GM12872 (cell line): ENCODE results near the gene GRIN3A.

Source experiments
- TF ChIP-seq, protein P1 (sequence below): IDR thresholded peaks from 3 replicates; pipeline ENCODE4 v1.5.1; 2011; ENCODE audit warnings: low read depth, mild to moderate bottlenecking, low read length, moderate library complexity; ENCODE audit not compliant: insufficient read depth

GRIN3A gene

DNA sequence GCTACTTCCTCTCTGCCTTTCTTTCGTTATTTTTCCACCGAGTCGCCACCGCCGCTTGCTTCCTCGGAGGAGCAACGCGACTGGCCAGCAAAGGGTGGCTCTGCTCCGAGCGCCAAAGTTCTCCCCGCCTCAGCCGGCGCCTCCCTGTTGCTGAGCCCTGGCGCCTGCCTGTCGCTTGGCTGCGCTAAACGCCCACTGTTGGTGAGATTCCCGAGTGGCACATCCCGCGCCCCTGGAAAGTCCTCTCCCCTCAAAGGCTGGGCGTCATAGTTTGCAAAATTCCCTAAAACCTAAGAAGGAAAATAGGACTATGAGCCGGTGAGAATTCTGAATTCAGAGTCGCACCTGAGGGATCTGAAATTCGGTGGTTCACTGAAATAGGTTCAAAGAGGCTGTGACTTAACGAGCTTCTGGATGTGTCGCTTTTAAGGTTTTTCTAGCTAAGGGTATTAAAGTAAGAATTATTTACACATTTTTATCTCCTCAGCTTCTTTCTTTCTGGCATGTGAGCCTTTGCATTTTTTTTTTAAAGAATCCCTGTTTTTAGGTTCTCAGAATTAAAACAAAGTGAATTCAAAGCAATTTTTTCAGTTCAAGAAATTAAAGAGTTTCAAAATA is at the start of gene GRIN3A:
TSS of gene GRIN3A (minus strand) at position 82 of the 618 bp plus-strand sequence. CDS start 668 bp downstream, outside the sequence.
- TF ChIP-seq, protein P1, sequence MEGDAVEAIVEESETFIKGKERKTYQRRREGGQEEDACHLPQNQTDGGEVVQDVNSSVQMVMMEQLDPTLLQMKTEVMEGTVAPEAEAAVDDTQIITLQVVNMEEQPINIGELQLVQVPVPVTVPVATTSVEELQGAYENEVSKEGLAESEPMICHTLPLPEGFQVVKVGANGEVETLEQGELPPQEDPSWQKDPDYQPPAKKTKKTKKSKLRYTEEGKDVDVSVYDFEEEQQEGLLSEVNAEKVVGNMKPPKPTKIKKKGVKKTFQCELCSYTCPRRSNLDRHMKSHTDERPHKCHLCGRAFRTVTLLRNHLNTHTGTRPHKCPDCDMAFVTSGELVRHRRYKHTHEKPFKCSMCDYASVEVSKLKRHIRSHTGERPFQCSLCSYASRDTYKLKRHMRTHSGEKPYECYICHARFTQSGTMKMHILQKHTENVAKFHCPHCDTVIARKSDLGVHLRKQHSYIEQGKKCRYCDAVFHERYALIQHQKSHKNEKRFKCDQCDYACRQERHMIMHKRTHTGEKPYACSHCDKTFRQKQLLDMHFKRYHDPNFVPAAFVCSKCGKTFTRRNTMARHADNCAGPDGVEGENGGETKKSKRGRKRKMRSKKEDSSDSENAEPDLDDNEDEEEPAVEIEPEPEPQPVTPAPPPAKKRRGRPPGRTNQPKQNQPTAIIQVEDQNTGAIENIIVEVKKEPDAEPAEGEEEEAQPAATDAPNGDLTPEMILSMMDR = no peak

DNA sequence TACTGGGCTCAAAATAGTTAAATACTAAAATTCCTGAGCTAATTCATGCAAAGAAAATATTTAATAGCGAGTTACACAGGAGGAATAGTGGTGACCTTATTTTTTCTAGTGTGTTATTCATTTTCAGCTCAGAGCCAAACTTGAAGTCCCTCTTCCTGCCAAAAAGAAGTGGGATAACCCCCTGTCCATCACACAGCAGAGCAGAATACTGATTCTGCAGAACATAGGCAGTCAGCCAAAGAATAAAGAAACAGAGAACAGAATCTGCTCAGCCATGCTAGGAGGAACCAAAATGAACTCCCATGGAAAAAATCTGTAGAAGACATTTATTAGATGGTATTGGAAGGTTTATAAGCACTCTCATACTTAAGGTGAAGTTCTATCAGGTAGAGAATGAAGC is 49.4 kb upstream of the GRIN3A start:
- TF ChIP-seq, protein P1 = no peak

DNA sequence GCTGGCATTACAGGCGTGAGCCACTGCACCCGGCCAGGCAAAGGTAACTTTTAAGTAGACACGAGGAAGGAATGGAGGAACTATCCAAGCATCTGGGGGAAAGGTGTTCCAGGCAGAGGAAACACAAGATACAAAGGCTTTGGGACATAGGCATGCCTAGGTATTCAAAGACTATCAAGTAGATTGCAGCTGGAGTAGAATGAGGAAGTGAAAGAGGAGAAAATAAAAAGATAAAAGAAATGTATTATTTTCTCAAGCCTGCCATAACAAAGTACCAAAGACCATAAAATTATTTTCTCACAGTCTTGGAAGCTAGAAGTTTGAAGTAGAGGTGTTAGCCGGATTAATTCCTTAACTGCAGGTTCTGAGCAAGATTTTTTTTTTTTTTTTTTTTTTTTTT is 39.9 kb upstream of the GRIN3A start:
- TF ChIP-seq, protein P1 = no peak

DNA sequence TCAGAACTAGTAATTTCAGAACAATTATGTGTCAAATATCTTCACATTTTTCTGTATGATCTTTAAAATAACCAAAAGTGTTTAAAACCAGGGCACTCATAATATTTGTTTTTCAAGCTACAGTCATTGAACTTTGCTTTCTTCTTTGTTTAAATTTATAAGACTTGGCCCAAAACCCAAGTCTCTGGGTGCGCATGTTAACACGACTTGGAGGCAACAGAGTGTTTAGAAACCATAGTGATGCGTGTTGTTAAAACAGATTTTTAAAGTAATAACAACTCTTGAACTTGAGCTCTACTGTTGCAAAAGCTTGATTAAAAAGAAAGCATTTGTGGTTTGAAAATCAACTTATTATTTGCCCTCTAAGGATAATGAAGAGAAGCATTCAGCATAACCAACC is 26.0 kb upstream of the GRIN3A start:
- TF ChIP-seq, protein P1 = no peak

DNA sequence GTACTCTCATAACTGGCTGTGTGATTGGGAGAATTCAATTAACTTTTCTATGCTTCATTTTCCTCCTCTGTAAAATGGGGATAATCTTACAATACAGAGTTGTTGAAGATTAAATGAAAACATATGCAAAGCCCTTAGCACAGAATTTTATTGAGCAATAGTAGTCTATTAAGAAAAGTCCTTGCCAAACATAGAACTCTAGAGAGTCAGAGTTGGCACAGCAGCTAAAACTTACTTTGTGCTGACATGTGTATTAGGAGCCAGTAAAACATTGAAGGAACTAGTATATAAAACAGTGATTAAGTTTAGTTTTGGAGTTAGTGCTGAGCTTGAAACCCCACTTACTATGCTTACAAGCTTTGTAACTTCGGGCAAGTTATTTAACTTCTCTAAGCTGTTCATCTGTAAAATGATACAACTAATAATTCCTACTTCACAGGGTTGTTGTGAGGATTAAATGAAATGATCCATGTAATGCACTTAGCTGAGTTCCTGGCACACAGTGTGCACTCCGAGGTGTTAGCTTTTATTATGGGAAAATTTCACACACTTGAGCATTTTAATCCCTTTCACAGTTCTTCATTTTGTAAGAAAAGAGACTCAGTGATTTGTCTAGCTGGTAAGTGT is 20.0 kb upstream of the GRIN3A start:
- TF ChIP-seq, protein P1 = no peak

DNA sequence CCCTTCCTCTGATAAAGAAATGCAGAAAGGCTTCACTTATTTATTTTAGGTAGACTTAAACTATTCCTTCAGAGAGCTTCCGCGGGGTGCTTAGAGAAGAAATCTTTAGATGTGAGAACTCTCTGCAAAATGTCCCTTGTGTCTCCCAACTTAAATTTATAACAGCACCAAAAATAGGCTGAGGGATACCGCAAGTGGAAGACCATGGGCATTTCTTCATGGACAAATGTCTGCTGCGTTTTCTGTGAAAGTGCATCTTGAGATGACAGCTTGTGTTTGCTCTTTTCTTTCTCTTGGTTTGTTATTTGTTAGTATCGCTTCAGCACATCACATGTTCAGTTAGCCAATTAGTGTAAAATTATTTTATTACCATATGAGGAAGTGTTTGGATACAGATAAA is 15.3 kb upstream of the GRIN3A start:
- TF ChIP-seq, protein P1 = no peak

DNA sequence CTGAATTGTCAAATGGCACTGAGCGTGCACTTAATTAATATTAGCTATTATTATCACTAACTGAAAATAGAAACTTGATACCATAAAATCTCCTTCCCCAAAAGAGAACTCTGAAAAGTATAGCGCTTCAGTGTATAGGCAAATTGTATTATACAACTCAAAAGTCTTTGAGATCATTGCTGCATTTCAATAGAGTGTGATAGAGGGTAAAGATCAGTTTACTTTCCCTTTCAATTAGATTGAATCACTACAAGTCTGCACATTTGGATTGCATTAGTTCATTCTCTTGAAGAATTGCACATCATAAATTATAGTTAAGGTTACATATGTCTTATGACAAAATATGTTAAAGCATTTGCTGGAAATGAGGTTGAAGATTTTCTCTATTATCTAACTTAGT is 13.4 kb upstream of the GRIN3A start:
- TF ChIP-seq, protein P1 = no peak
